H9 (cell line): ENCODE data around the gene NINJ1. TPM values are rescaled to one million over a fixed set of nuclear protein-coding genes. Genes with fewer than 3 reads are reported as not detected.

ENCODE experiments used
- DNase-seq: peaks from one replicate; pipeline ENCODE4 v3.0.0-alpha.2; 2017
- H2AFZ ChIP-seq: one replicate; pipeline ENCODE4 v1.6.1; 2013; ENCODE audit warnings: mild to moderate bottlenecking, low read length, control low read depth, moderate library complexity
- H2AK5ac ChIP-seq: 2 replicates; pipeline ENCODE4 v1.6.1; 2013; ENCODE audit warnings: low read length, control low read depth, mixed read lengths; ENCODE audit not compliant: insufficient read length
- H2BK120ac ChIP-seq: one replicate; pipeline ENCODE4 v1.6.1; 2013; ENCODE audit warnings: low read depth, mild to moderate bottlenecking, low read length, control low read depth, inconsistent platforms; ENCODE audit not compliant: poor library complexity, severe bottlenecking
- H2BK12ac ChIP-seq: 2 replicates; pipeline ENCODE4 v1.6.1; 2013; ENCODE audit warnings: low read length, control low read depth, mixed read lengths, low read depth; ENCODE audit not compliant: insufficient read length
- H2BK15ac ChIP-seq: 2 replicates; pipeline ENCODE4 v1.6.1; 2013; ENCODE audit warnings: low read depth, low read length, control low read depth
- H2BK20ac ChIP-seq: one replicate; pipeline ENCODE4 v1.6.1; 2013; ENCODE audit warnings: low read depth, mild to moderate bottlenecking, low read length, control low read depth, inconsistent platforms; ENCODE audit not compliant: poor library complexity, severe bottlenecking
- H2BK5ac ChIP-seq: 2 replicates; pipeline ENCODE4 v1.6.1; 2013; ENCODE audit warnings: low read length, control low read depth, mixed read lengths; ENCODE audit not compliant: insufficient read length
- H3K14ac ChIP-seq: 2 replicates; pipeline ENCODE4 v1.6.1; 2013; ENCODE audit warnings: low read length, control low read depth; ENCODE audit not compliant: insufficient read depth
- H3K18ac ChIP-seq: 2 replicates; pipeline ENCODE4 v1.6.1; 2013; ENCODE audit warnings: low read depth, mild to moderate bottlenecking, mixed read lengths, low read length, control low read depth; ENCODE audit not compliant: insufficient read length
- H3K23ac ChIP-seq: 2 replicates; pipeline ENCODE4 v1.6.1; 2013; ENCODE audit warnings: low read length, control low read depth, mixed read lengths, low read depth; ENCODE audit not compliant: insufficient read length
- H3K23me2 ChIP-seq: 2 replicates; pipeline ENCODE4 v1.6.1; 2013; ENCODE audit warnings: low read depth, mild to moderate bottlenecking, mixed read lengths, low read length, control low read depth; ENCODE audit not compliant: insufficient read length, poor library complexity, severe bottlenecking
- H3K27ac ChIP-seq: 2 replicates; pipeline ENCODE4 v1.5.1; 2013; ENCODE audit warnings: low read length, control low read depth, mixed read lengths, low read depth; ENCODE audit not compliant: insufficient read length
- H3K27me3 ChIP-seq: 2 replicates; pipeline ENCODE4 v1.6.1; 2013; ENCODE audit warnings: low read length, control low read depth, inconsistent platforms; ENCODE audit not compliant: insufficient read depth
- H3K4ac ChIP-seq: 2 replicates; pipeline ENCODE4 v1.6.1; 2013; ENCODE audit warnings: low read depth, mild to moderate bottlenecking, control low read depth, inconsistent platforms, low read length, moderate library complexity
- H3K4me1 ChIP-seq: 2 replicates; pipeline ENCODE4 v1.6.1; 2013; ENCODE audit warnings: low read length, control low read depth, inconsistent platforms; ENCODE audit not compliant: insufficient read depth
- H3K4me2 ChIP-seq: 2 replicates; pipeline ENCODE4 v1.6.1; 2013; ENCODE audit warnings: low read length, control low read depth, mixed read lengths; ENCODE audit not compliant: insufficient read length, insufficient read depth
- H3K56ac ChIP-seq: 2 replicates; pipeline ENCODE4 v1.6.1; 2013; ENCODE audit warnings: low read depth, mild to moderate bottlenecking, mixed read lengths, low read length, control low read depth; ENCODE audit not compliant: insufficient read length
- H3K79me1 ChIP-seq: 2 replicates; pipeline ENCODE4 v1.6.1; 2013; ENCODE audit warnings: low read depth, mild to moderate bottlenecking, moderate library complexity, low read length, control low read depth, inconsistent platforms; ENCODE audit not compliant: insufficient read depth, poor library complexity, severe bottlenecking
- H3K79me2 ChIP-seq: 2 replicates; pipeline ENCODE4 v1.6.1; 2013; ENCODE audit warnings: low read length, control low read depth, inconsistent platforms; ENCODE audit not compliant: insufficient read depth
- H3K9ac ChIP-seq: 2 replicates; pipeline ENCODE4 v1.6.1; 2013; ENCODE audit warnings: low read length, control low read depth, mixed read lengths; ENCODE audit not compliant: insufficient read length; ENCODE audit errors: extremely low read depth
- H3K9me3 ChIP-seq: one replicate; pipeline ENCODE4 v1.6.1; 2013; ENCODE audit warnings: low read depth, low read length, inconsistent platforms; ENCODE audit not compliant: control insufficient read depth
- H3T11ph ChIP-seq: one replicate; pipeline ENCODE4 v1.6.1; 2013; ENCODE audit warnings: mild to moderate bottlenecking, low read length, control low read depth, inconsistent platforms
- H4K20me1 ChIP-seq: one replicate; pipeline ENCODE4 v1.6.1; 2013; ENCODE audit not compliant: control insufficient read depth, insufficient read length, insufficient read depth
- H4K5ac ChIP-seq: 2 replicates; pipeline ENCODE4 v1.6.1; 2013; ENCODE audit warnings: low read depth, mild to moderate bottlenecking, mixed read lengths, low read length, control low read depth; ENCODE audit not compliant: insufficient read length
- H4K8ac ChIP-seq: replicated peaks from 2 replicates; pipeline ENCODE4 v1.6.1; 2013; ENCODE audit warnings: low read length, control low read depth, mixed read lengths, low read depth; ENCODE audit not compliant: insufficient read length
- H4K91ac ChIP-seq: 2 replicates; pipeline ENCODE4 v1.6.1; 2013; ENCODE audit warnings: low read depth, mild to moderate bottlenecking, moderate library complexity, mixed read lengths, low read length, control low read depth; ENCODE audit not compliant: insufficient read length
- H3K27ac Mint-ChIP-seq, 3 experiments: 2 replicates in 2 of 3; 3 replicates in 1 of 3; pipeline ENCODE4 v1.8.0; 2020 to 2021; ENCODE audit warnings: mixed read lengths in 3 of 3, mild to moderate bottlenecking in 1 of 3, moderate library complexity in 1 of 3
- H3K27me3 Mint-ChIP-seq: 2 replicates; pipeline ENCODE4 v1.8.0; 2021; ENCODE audit warnings: low read depth, mild to moderate bottlenecking, moderate library complexity, mixed read lengths
- H3K36me3 Mint-ChIP-seq, 3 experiments: 2 replicates in 2 of 3; 3 replicates in 1 of 3; pipeline ENCODE4 v1.8.0; 2020 to 2021; ENCODE audit warnings: low read depth in 3 of 3, mixed read lengths in 3 of 3; ENCODE audit not compliant: insufficient read depth in 1 of 3
- H3K4me1 Mint-ChIP-seq, 2 experiments: 2 replicates each; pipeline ENCODE4 v1.8.0; 2020; ENCODE audit warnings: mixed read lengths in 2 of 2
- H3K4me3 Mint-ChIP-seq, 2 experiments: 2 replicates in 1 of 2; 3 replicates in 1 of 2; pipeline ENCODE4 v1.8.0; 2020 to 2021; ENCODE audit warnings: mild to moderate bottlenecking in 2 of 2, mixed read lengths in 2 of 2, moderate library complexity in 1 of 2
- H3K9me3 Mint-ChIP-seq, 2 experiments: 2 replicates in 1 of 2; 3 replicates in 1 of 2; pipeline ENCODE4 v1.8.0; 2020; ENCODE audit warnings: mild to moderate bottlenecking in 2 of 2, mixed read lengths in 2 of 2, moderate library complexity in 1 of 2
- WGBS: extraction: QIAGEN DNeasy Blood & Tissue Kit; methylation state at CpG from one replicate; pipeline ENCODE4 v1.1.7; 2013; ENCODE audit warnings: missing lambda C conversion rate, low lambda C conversion rate, mixed read lengths; ENCODE audit not compliant: insufficient read length; ENCODE audit errors: extremely low coverage; 5-methylcytosine and 5-hydroxymethylcytosine counted together
- total RNA-seq: library from RNA; stranded (reverse); gene quantifications from 2 replicates; pipeline ENCODE4 v1.2.1, GENCODE V29; 2021
- TF ChIP-seq, protein P1 (sequence below): fragments of 200-600 bp; sonication (generic); conservative IDR thresholded peaks from 3 replicates; pipeline ENCODE4 v1.8.0; 2021; ENCODE audit warnings: antibody characterized with exemption, mild to moderate bottlenecking

NINJ1 gene
- total RNA-seq, 1 experiment from 2014 or later, result 28.9 TPM

DNA sequence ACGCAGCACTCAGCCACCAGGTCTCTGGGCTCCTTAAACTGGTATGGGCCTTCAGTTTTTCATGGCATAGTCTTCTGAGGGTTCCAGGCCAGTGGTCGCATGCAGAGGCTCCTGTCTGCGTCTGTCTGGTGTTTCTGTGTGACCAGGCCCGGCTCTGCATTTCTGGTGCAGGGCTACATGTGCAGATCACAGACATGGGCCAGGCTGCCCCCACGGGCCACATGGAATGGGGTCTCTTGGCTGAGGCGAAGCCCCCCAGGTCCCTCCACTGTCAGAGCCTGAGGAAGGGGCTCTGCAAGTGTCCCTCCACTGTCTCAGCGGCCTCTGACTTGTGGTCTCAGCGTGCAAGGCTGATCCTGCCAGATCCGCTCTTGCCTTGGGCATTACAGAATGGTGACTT is 53.6 kb downstream of the NINJ1 start:
- H4K91ac ChIP-seq, result no peak overlapping the region

More for the DNA sequence above, 53.6 kb downstream of the NINJ1 start:
- Histone ChIP-seq H4K20me1 (no peaks in the 10 kb centered on the region), H2BK120ac (no peak overlapping the region), H2BK15ac (no peak overlapping the region), H4K8ac (no peak overlapping the region), H3T11ph (no peak overlapping the region), H3K14ac (no peak overlapping the region), H3K4me1 (no peaks in the 10 kb centered on the region), H3K23ac (no peak overlapping the region), H2BK20ac (no peak overlapping the region), H2BK5ac (no peak overlapping the region), H3K23me2 (no peaks in the 10 kb centered on the region), H3K79me2 (no peaks in the 10 kb centered on the region), H2BK12ac (no peak overlapping the region), H3K4me2 (no peak overlapping the region), H3K56ac (no peak overlapping the region), H3K18ac (no peak overlapping the region), H2AFZ (no peak overlapping the region), H4K5ac (no peak overlapping the region), H3K27ac (no peak overlapping the region), H3K9ac (no peak overlapping the region), H3K79me1 (no peaks in the 10 kb centered on the region), H3K27me3 (no peaks in the 10 kb centered on the region), H3K9me3 (no peaks in the 10 kb centered on the region), H3K4ac (no peak overlapping the region), H2AK5ac (no peak overlapping the region)
- Mint-ChIP-seq H3K36me3 (peaks cover 2 to 6% (median 3%) of the 10 kb centered on the region in 3 experiments), H3K9me3 (peaks cover under 1% of the 10 kb centered on the region in 2 experiments; a peak in 3 of 5 replicates), H3K4me3 (no peak overlapping the region), H3K4me1 (0 out of 4 replicates have a peak, but pooled peaks cover 0 to 3% of the 10 kb centered on the region in 2 experiments), H3K27ac (no peak overlapping the region), H3K27me3 (no peaks in the 10 kb centered on the region)
- TF ChIP-seq, protein P1, sequence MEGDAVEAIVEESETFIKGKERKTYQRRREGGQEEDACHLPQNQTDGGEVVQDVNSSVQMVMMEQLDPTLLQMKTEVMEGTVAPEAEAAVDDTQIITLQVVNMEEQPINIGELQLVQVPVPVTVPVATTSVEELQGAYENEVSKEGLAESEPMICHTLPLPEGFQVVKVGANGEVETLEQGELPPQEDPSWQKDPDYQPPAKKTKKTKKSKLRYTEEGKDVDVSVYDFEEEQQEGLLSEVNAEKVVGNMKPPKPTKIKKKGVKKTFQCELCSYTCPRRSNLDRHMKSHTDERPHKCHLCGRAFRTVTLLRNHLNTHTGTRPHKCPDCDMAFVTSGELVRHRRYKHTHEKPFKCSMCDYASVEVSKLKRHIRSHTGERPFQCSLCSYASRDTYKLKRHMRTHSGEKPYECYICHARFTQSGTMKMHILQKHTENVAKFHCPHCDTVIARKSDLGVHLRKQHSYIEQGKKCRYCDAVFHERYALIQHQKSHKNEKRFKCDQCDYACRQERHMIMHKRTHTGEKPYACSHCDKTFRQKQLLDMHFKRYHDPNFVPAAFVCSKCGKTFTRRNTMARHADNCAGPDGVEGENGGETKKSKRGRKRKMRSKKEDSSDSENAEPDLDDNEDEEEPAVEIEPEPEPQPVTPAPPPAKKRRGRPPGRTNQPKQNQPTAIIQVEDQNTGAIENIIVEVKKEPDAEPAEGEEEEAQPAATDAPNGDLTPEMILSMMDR, result no peak
- WGBS, result no CpG with 5 or more reads among the region's 9 CpGs
- no peak for DNase-seq
